HG02759 (cell line): ENCODE data around the gene LCN15.
"Not testable (repeated sequence)": the region's sequence is repeated elsewhere in the genome, so short reads cannot be mapped to it uniquely, and the experiment has no call there.

ENCODE experiments used
- ATAC-seq: cut with Tn5 transposase; IDR thresholded peaks from one replicate; pipeline ENCODE4 v1.9.1; 2021; ENCODE audit warnings: mild to moderate bottlenecking, moderate library complexity; ENCODE audit not compliant: unreplicated experiment

The LCN15 gene, protein sequence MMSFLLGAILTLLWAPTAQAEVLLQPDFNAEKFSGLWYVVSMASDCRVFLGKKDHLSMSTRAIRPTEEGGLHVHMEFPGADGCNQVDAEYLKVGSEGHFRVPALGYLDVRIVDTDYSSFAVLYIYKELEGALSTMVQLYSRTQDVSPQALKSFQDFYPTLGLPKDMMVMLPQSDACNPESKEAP

DNA sequence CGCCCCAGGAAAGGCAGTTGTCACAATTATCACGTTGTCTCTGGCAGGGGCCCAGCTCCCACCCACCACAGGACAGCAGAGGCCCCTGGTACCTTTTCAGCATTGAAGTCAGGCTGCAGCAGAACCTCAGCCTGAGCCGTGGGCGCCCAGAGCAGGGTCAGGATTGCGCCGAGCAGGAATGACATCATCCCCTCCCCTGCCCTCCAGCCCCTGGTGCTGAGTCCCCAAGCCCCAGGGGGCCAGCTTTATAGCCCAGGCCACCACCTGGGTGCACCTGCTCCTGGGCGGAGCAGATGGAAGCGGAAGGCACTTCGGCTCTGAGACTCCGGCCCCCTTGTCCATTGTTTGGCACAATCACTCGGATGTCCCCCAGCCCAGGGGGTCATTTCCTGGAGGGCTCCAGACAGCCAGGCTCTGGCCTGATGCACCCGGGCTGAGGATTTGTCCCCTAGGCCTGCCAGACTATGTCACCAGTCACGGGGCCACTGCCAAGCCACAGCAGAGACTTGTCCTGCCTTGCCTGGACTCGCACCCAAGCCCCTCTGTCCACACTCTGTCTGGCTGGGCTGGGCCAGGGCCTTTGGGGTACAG lies at the start of gene LCN15:
Gene LCN15 (minus strand): TSS at position 218 of the 591 bp plus-strand sequence. CDS start 30 bp downstream, at position 188.
- no peak for ATAC-seq

DNA sequence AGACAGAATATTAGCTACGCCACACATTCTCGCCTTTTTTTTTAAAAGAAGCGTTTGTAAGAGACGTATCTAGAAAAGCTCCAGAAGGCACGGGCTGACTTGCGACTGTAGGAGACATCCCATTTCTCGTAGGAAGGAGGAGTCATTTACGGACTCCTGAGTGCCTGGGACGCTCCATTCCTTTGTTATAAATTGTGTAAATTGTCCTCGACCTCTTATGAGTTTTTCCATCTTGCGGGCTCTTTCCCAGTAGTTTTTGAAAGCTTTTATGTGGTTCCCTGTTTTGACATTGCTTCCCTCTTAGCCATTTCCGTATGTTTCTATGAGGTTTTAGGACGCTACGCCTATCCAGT lies 44.5 kb upstream of the LCN15 start:
- no peak for ATAC-seq

DNA sequence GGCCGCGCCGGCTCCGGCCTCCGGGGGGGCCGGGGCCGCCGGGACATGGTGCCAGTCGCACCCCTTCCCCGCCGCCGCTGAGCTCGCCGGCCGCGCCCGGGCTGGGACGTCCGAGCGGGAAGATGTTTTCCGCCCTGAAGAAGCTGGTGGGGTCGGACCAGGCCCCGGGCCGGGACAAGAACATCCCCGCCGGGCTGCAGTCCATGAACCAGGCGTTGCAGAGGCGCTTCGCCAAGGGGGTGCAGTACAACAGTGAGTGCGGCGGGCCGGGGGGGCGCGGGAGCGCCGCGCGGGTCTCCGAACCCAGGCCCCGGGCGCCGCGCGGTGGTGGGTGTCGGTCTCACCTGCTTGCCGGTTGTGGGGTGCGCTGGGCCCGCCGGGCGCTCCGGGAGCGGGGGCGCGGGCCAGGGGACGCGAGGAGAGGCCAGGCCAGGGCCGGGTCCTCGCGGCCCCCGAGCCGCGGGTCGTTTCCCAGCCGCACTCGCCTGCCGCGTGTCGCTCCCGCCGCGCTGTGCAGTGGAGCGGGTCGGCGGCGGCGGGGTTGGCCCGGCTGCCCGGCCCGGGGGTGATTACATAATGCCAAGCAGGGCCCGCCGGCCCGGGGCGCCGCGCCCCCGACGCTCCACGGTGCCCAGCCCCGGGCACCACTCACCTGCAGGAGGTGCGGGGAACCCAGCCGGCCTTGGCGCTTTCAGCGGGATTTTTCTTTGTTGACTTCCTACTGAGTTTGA lies 43.9 kb upstream of the LCN15 start:
- peak; percentile 33 for ATAC-seq

DNA sequence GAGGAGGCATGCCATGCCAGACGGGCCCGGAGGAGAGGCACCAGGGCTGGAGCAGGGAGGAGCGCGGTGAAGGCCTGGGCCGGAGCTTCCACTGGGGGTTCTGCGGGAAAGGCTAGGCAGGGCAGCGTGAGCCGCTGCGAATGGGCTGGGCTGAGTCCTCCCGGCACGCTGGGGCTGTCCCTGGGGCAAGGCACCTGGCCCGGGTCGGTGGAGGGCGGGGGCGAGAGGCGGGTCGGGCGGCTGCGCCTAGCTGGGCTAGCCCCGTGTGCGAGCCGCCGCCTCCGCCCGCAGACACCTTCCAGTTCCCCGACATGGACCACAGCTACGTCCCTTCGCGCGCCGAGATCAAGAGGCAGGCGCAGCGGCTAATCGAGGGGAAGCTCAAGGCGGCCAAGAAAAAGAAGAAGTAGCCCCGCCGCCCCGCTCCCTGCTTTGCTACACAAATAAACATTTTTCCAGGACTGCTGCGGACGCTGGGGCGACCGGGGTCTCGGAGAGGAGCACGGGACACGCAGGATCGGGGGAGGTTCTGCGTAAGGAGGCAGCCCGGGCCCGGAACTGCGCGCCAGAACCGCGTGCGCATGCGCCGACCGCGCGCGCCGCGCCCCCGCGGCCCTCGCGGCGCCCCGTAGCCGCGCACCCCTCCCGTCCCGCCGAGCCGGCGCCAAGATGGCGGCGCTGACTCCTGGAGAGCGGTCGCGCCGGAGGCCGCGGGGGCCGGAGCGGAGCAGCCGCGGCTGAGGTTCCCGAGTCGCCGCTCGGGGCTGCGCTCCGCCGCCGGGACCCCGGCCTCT lies 43.2 kb upstream of the LCN15 start, which contains the start of gene RABL6:
Gene RABL6 (plus strand): TSS at position 668 of the 794 bp plus-strand sequence. CDS start 249 bp downstream, outside the sequence.
- peak; percentile 90 for ATAC-seq

DNA sequence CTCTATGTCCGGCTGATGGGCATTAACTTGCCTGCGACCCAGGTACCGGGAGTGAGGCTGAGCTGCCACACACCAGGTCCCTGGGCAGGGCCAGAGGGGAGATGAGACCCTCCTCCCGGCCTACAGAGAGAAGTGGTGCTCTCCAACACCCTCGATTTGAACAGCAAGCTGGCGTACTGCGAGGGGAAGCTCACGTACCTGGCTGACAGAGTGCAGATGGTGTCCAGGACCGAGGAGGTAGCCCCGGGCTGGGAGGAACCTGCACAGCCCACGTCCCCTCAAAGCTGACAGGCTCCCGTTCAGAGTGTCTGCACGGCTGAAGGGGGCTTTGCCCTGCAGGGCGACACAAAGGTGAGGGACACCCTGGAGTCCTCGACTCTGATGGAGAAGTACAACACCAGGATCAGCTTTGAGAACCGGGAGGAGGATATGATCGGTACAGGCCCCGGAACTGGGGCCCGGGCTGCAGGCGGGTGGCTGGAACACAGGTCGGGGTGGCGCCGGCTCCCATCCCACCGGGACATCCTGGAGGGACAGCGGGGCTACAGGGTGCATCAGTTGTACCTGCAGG lies 42.4 kb upstream of the LCN15 start:
- ATAC-seq, result no peak

DNA sequence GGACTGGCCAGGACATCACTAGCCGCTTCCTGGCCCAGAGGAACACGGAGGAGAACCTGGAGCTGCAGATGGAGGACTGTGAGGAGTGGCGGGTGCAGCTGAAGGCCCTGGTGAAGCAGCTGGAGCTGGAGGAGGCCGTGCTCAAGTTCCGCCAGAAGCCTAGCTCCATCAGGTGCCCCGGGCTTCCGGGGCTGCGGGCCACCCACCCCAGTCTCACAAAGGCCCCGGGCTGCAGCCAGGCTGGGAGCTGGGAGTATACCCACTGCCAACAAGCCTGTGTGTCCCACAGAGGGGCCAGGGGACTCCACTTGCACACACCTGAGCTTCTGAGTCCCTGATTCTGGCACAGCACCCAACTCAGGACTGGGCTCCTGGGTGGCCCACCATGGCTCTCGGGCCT lies 41.7 kb upstream of the LCN15 start:
- ATAC-seq, result no peak

DNA sequence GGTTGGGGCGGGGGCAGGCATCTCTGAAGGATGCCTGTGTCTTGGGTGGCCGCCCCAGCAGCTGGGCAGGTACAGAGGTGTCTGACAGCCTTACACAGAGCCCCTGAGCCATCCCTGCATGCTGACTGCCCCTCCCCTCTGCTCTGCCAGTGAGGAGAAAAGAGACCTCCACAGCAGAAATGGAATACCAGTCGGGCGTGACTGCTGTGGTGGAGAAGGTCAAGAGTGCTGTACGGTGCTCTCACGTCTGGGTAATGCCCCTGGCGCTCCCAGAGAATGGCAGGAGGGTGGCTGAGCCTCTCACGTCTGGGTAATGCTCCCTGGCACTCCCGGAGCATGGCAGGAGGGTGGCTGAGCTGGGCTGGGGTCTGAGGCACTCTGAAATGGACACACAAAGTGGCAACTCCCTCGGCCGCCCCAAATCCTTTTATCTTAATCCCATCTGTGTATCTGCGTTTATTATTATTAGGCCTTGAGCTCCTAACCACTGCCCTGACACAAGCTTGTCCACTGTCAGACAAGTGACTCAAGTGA lies 41.0 kb upstream of the LCN15 start:
- ATAC-seq, result no peak

DNA sequence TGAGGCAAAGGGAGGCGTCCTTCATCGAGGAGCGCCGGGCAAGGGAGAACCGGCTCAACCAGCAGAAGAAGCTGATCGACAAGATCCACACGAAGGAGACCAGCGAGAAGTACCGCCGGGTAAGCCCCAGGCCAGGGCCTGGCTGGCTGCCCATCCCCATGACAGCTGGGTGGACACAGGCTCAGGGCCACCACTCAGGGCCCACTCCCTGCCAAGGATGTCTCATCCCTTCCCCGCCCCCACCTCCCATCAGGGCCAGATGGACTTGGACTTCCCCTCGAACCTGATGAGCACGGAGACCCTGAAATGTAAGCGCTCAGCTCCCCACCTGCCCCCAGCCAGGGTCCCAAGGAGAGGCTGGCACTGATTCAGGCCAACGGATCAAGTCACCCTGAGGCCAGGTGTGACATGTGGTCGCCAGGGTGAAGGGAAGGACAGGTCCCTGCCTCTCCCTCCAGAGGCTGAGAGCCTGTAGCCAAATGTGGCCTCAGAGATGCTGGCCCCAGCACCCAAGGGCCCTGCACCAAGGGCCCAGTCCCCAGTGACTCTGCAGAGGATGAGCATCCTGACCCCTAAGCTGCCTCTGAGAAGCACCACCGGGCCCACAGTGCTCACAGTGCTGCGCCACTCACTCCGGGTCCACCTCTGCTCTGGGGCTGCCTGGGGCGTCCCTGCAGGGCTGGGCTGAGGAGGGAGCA lies 40.3 kb upstream of the LCN15 start:
- ATAC-seq, result no peak

DNA sequence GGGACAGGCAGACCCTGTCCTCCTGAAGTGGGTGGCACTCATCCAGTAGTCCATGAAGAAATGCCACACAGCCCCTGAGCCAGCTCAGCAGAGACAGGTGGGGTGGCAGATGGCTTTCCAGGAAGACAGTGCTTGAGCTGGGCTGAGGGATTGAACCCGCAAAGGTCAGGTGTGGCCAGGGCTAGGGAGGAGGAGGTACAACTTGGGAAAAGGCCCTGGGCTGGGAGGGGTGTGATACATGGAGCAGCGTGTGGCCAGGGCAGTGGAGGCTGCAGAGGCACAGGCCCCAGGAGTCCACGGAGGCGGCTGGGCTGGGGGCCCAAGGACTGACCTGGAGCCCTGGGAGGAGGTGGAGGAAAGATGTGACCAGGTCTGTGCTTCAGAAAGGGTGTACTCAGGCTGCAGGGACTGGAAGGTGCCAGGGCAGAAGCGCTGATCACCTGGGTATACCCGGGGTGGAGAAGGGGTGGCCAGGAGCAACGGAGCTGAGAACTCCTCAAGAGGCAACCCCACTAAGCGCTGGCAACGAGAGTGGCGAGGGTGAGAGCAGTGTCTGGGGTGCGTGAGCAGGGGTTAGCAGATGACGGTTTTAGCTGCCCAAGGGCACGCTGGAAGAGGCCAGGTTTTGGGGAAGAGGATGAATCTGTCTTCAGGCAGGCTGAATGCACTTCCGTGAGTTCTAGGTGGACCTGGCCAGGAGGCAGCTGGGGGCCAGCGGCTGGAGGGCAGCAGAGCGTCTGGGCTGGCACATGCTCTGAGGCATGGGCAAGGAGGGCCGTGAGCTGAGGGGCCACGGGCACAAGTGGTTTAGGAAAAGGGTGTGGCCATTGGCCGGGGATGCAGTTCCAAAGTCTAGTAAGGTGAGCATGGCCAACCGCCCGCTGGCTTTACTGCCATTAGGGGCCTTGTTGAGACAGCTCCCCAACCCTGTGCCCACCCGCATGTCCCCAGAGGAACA lies 39.5 kb upstream of the LCN15 start:
- ATAC-seq, result no peak

DNA sequence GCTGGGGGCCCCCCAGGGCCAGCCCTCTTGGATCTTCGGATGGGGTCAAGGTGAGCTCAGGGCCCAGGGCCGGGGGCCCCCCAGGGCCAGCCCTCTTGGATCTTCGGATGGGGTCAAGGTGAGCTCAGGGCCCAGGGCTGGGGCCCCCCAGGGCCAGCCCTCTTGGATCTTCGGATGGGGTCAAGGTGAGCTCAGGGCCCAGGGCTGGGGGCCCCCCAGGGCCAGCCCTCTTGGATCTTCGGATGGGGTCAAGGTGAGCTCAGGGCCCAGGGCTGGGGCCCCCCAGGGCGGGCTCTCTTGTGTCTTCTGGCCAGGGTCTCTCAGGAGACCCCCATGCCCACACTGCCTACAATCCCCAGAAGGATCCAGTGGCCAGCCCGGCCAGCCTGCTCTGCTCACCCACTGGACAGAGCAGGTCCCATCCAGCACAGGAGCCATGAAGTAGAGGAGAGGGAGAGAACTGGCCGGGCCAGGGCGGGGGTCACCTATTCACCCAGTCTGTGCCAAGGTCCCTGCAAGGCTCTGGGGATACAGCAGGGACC lies 38.8 kb upstream of the LCN15 start:
- not testable (repeated sequence) for ATAC-seq

DNA sequence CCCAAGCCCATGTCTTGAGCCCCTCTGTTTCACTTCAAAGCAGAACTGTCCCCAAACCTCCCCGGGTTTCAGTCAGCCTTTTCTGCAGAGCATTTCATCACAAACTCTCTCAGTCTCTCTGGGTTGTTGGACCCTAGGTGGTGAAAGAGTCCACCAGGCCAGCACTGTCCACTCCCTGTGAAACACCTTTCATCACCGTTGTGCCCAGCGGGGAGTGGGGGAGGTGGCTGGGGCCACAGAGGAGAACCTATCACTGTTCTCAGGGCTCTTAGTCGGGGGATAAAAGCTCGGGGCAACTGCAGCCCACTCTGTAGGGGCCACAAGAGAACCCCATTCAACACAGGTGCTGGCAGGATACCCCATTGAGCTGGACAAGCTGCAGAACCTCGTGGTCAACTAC lies 38.0 kb upstream of the LCN15 start:
- no peak for ATAC-seq

DNA sequence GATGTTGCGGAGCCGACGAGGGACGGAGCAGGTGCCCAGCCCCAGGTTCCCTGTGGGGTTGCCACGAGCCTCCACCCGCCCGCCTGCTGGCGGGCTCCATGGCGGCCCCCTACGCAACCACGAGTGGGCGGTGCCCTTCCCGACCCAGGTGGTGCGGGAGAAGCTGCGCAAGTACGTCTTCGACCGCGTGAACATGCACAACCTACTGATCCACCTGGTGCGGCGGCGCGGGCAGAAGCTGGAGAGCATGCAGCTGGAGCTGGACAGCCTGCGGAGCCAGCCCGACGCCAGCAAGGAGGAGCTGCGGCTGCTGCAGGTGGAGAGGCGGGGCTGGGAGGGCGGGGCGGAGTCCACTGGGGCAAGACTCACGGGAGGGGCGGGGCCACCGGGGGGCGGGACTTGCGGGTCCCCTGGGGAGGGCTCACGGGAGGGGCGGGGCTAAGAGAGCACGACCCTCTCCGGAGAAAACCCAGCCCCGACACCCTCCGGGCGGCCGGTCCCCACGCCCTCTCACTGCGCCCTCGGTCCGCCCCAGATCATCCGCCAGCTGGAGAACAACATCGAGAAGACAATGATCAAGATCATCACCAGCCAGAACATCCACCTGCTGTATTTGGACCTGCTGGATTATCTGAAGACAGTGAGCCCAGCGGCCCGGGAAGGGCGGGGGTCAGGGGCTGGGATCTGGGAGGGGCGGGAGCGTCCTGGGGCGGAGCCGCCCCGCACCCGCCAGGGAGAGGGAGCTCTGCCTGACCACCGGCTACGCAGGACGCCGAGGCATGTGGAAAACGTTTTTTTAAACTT lies 35.7 kb upstream of the LCN15 start:
- peak; percentile 61 for ATAC-seq

DNA sequence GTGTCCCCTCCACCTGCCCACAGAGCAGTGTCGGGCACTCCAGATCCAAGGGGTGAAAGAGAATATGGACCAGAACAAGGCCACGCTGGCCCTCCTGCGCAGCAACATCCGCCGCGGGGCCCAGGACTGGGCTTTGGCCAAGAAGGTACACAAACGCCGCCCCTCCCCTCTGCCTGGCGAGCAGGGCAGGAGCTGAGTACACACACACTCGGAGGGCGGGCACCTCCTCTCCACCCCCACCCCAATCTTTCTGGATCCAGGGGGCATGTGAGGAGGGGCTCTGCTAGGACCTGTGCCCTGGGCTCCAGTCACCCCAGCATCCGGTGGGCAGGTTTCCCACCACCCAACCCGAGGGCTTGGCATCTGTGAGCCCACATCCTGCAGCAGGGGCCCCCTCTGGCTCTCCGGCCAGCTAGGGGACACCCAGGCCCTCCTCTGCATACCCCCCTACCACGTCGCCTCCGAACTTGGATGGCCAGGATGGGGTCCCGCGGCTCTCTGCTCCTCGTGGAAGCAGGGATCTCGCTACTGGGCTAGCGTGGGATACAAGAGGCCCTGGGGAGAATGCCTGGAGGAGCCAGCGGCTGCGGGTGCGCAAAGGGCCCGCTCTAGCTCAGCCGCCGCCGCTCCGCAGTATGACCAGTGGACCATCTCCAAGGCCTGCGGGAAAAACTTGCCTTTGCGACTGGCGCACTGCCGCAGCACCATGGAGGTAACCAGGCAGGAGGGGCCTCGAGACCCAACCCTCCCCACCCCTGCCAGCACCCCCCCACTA lies 34.9 kb upstream of the LCN15 start:
- no peak for ATAC-seq

DNA sequence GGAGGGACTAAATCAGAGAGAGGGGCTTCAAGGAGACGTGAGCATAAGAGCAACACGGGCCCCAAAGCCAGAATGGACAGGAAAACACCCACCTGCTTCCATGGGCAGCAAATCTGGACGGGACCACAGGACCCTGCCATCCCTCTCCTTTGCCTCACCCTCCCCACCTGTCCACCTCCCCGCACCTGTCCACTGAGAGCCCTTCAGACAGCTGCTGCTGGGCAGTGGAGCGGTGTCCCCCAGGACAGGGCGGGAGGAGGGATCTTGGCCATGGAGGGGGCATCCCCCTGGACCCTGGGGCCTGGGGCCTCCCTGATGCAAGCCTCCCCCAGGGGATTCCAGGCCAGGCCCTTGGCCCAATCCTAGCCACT lies 34.4 kb upstream of the LCN15 start:
- no peak for ATAC-seq

DNA sequence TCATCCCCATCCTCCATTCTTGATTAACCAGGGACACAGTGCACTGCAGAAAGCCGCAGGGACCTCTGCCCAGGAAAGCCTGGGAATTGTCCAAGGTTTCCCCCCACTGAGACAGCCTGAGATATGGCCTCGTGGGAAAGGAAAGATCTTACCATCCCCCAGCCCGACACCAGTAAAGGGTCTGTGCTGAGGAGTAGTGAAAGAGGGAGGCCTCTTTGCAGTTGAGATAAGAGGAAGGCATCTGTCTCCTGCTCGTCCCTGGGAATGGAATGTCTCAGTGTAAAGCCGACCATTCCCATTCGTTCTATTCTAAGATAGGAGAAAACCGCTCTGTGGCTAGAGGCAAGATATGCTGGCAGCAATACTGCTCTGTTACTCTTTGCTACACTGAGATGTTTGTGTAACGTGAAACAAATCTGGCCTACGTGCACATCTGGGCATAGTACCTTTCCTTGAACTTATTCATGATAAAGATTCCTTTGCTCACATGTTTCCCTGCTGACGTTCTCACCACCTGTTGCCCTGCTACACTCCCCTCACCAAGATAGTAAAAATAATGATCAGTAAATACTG lies 32.5 kb upstream of the LCN15 start:
- ATAC-seq, result not testable (repeated sequence)

DNA sequence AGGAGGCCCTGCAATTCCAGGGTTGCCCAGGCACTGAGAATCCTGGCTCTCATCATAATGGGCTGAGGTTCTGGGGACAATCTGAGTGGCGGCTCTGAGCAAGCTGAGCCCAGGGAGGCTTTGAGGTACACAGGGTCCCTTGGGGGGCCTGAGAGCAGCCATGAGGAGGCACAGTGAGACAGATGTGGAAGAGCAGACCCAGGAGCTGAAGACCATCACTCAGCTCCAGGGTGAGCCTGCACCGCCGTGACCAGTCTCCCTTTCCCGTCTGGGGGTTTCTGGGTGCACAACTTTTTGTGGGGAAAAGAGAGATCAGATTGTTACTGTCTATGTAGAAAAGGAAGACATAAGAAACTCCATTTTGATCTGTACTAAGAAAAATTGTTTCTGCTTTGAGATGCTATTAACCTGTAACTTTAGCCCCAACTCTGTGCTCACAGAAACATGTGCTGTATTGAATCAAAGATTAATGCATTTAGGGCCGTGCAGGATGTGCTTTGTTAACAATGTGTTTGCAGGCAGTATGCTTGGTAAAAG lies 32.0 kb upstream of the LCN15 start, which contains the start of gene CCDC183:
Gene CCDC183 (plus strand): TSS at position 101 of the 537 bp plus-strand sequence. CDS start 60 bp downstream, at position 161.
- ATAC-seq, result no peak

DNA sequence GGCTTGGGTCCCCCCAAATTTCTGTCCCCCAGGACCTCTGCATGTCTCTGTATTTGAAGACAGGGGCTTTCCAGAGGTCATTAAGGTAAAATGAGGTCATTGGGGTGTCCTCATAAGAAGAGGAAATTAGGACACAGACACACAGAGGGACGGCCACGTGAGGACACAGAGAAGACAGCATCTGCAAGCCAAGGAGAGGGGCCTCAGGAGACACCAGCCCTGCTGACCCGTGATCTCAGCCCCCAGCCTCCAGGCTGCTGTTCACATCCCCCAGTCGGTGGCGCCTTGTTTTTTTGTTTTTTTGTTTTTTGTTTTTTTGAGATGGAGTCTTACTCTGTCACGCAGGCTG lies 30.7 kb upstream of the LCN15 start:
- ATAC-seq, result no peak
